ENCODE results near the gene MTUS2.

MTUS2 gene

GRCh38 chr13:29115842-29116241, 295.7 kb downstream of the MTUS2 start:
- DNase-seq = no peak

DNA sequence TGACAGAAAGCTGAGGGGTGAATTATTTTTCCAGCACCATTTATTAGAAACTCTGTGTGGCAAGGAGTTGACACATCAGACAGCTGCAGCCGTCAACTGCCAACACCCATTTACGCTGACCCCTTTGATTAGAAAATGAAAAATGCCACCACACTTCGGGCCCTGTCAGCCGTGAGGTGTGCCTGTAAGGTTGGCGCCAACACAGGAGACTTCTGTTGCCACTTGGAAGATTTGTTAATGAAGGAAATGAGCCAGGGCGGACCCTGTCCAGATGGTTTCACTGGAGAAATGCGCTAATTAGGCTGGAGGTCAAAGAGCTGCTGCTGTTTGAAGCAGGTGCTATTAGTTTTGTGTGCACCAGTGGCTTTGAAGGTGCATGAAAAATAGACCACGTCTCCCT, 297.5 kb downstream of the MTUS2 start:
- DNase-seq = no peak

- no peak for DNase-seq
These were observed 298.3 kb downstream of the MTUS2 start for GRCh38 chr13:29118471-29118870.

DNA sequence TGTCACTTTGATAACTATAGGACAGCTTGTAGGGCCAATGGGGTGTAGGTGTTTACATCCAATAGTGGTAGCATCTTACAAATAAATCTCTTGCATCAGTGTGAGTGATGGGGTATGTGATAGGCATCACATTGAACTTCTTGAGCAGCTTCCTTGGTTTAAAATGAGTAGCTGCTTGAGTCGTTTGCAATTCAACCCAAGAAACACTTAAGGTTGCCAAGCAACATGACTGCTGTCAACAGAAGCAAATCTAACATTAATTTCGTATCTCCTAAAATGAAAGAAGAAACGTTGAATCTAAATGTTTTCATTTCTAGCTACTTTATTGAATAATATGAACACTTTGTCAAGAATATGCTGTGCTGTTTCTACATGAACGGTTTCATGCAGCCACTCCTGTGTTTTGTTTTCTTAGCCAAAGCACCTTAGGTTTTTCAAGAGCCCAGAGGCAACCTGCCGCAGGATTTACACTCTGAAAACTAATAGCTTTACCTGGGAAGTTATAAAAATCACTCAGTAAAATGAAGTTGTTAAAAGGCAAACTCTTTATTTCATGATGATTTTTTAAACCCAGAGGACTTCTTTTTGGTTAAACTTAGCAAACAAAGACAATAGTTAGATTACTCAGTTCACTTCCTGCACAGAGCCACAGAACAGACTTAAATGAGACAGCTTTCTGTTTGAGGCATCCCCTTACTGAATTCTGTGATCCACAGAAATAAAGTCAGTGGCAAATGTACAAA, 305.2 kb downstream of the MTUS2 start:
- DNase-seq = peak in 1 of 5 experiments; percentile 96

- peak in 1 of 5 experiments; percentile 82 for DNase-seq
These were observed 305.8 kb downstream of the MTUS2 start for GRCh38 chr13:29125934-29126424.

DNA sequence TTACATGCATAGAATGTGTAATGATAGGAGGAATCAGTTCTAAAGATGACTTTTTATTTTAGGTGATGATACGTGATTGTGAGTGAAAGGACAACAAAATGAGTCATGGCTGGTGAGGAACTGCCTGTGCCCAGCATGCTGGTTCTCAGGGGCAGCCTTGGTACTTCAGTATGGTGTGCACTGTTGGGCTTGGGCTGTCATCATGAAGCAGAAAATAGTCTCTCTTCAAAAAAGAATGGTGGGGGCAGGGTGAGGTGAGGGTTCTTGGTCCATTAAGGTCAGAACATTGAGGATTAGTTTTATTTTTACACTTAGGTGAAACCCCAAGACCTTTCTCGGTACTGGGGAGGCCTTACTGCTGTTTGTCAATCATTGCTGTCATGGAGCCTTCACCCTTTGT, 309.5 kb downstream of the MTUS2 start:
- DNase-seq = peak in 1 of 5 experiments; percentile 44

GRCh38 chr13:29131159-29131558, 311.0 kb downstream of the MTUS2 start:
- DNase-seq = no peak

GRCh38 chr13:29131881-29132668, 311.9 kb downstream of the MTUS2 start:
- peak in 1 of 5 experiments; percentile 8 for DNase-seq

DNA sequence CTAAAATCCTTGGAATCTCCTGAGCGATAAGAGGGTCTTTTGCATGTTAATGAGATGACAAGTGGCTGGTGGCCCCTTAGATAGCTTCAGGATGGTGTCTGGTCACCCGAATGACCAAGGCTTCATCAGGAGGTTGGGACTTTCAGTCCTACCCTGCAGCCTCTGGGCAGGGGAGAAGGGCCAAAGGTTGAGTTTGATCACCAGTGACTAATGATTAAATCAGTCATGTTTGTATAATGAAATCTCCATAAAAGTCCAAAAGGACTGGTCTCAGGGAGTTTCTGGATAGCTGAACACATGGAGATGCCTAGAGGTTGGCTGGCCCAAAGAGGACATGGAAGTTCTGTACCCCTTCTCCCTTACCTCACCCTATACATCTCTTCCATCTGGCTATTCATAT, 316.2 kb downstream of the MTUS2 start:
- no peak for DNase-seq

DNA sequence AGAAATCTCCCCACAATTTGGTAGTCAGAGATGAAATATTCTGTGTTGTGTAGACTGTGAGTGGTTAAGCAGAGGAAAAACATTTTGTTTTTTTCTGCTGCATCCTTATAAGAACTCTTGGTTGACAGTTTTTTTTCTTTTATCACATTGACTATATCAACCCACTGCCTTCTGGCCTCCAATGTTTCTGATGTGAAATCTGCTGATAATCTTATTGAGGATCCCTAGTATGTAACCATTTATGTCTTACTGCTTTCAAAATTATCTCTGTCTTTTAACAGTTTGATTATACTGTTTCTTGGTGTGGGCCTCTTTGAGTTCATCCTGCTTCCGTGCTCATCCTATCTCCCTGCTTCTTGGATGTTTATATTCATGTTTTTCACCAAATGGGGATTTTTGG, 316.9 kb downstream of the MTUS2 start:
- DNase-seq = no peak

DNA sequence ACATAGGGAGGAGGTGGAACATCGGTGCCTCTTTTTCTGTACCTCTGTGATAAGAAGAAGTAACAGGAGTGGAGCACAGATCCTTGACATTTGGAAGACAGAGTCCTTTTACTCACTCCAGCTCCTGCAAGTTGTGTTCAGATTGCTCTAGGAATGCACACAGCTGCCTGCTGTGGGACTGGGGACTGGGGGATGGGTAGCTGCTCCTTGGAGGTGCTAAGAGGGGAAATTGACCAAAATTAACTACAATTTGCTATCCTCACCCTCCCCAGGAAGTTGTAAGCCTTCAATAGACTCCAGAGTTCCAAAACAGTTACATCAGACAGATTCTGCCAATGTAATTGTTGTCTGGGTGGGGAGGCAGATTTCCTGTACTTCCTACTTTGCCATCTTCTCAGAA, 317.9 kb downstream of the MTUS2 start:
- DNase-seq = no peak

GRCh38 chr13:29140277-29140676, 320.1 kb downstream of the MTUS2 start:
- DNase-seq = no peak

DNA sequence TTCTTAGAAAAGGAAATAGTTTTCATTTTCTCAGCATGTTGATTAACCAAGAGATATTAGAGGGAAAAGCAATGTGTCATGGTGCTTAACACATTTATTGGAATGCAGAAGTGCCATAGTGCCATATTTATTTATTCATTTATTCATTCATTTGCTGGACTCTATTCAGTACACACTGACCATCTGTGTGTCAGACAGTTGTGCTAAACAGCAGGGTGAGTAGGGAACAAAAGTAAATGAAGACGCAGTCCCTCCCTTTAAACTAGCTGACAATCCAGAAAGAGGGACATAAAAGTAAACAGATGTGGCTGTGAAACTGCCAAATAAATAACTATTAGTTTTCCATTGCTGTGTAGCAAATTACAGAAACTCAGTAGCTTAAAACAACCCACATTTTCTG, 323.7 kb downstream of the MTUS2 start:
- DNase-seq = no peak

GRCh38 chr13:29154390-29154789, 334.3 kb downstream of the MTUS2 start:
- DNase-seq = no peak

GRCh38 chr13:29156136-29156535, 336.0 kb downstream of the MTUS2 start:
- DNase-seq = no peak

DNA sequence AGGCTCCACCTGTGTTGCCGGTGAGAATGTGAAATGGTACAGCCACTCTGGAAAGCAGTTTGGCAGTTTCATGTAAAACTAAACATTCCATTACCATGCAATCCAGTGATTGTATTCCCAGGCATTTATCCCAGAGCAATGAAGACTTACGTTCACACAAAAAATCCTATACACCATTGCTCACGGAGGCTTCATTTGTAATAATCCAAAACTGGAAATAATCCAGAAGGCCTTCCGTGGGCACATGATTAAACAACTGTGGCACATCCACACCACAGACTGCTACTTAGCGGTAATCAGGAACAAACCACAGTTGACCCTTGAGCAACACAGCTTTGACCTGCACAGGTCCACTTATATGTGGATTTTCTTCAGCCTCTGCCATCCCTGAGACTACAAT, 339.7 kb downstream of the MTUS2 start:
- no peak for DNase-seq

GRCh38 chr13:29160862-29161261, 340.7 kb downstream of the MTUS2 start:
- DNase-seq = no peak

DNA sequence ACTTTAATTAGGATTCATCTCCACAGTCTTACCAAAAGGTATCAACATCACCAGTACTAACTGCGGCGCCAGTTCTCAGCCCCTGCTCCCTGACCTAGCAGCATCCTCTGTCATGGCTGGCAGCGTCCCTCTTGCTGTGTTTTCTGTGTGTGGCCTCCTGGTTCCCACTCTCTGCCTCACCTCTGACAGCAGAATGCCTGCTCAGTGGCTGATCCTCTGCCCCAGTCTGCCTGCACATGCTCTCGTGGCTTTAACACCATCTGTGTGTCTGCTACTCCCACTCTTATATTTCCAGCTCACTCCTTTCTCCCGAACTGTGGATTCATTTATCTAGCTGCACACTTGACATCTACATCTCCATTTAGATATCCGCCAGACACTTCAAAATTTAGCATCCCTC, 341.5 kb downstream of the MTUS2 start:
- no peak for DNase-seq

DNA sequence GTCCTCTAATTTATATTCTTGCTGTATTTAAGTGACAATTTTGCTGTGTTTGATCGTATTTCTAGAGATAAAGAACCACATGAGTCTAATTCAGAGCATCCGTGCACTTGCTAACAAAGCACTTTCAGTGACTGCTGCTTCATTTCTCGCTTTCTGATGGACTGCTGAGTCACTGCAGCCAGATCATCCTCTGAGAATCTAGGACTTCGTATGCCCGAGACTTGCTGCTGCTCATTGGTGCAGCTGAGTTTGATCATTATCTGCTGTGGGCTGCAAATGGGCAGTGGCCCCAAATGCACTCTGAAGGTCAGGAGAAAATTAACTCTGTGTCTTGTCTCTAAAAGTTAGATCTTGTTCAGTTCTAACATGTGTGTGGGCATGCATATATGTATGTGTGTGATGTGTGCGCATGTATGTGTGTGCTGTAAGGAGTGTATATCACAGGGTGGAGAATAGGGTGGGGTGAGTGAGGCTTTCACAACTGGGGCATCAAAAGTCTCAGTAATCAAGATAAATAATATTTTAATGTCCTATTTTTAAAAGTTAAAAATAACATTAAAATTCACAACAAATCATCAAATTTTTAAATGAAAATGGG, 342.6 kb downstream of the MTUS2 start:
- peak in 1 of 5 experiments; percentile 47 for DNase-seq

- no peak for DNase-seq
These were observed 344.0 kb downstream of the MTUS2 start for GRCh38 chr13:29164116-29164515.

DNA sequence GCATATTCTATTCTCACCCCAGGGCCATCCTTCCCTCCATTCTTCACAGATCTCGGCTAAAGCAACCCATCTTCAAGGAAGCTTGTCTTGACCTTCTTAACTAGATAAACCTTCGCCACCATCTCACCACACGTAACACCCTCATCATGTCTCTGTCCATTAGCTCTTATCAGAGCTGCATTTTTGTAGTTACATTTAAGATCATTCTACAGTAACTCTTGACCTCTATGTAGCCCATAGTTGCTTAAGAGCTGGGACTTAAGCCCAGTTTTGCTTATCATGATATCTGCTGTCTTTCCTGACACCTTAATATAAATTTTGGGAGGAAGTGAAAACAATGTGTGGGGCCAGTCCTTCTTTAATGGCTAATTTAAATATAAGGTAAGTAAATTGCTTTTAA, 345.1 kb downstream of the MTUS2 start:
- DNase-seq = no peak

GRCh38 chr13:29165840-29166239, 345.7 kb downstream of the MTUS2 start:
- DNase-seq = peak in 1 of 5 experiments; percentile 4

DNA sequence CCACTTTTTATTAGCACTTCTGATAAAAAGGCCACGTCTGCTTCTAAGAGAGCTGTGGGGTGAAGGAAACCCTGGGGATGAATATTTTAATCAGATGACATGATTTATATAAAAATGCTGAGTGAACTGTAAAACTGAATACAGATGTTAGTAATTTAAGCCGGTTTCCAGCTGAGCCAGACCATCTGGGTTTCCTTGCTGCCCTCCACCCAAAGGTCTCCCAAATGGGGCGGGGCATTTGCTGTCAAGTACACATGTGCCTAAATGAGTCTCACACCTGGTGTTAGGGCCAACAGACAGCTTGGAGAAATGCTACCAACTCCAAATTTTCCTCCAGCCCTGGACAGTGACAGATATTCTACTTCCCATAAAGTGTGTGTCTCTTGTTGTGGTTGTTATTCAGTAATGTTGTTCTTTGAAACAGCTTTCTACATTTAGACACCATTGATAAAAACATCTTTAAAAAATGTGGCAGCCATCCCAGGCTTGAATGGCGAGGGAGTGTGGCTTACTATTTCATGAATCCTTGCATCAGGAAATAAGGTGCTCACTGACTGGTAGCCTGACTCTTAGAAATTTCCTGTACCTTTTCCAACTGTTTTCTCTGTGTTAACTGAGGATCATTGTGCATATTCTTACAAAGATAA, 350.4 kb downstream of the MTUS2 start:
- DNase-seq = no peak
